Epithelial cell of esophagus (primary cell): ENCODE data around the gene PHF21B.

Experiments
- DNase-seq: peaks from one replicate; pipeline ENCODE4 v3.0.0; 2010; ENCODE audit warnings: low read depth
- H3K4me3 ChIP-seq: 2 replicates; pipeline ENCODE4 v1.5.1; 2011; ENCODE audit warnings: mild to moderate bottlenecking, low read length, control low read depth
- TF ChIP-seq, protein P1 (sequence below): IDR thresholded peaks from 2 replicates; pipeline ENCODE4 v1.5.1; 2011; ENCODE audit warnings: low read depth, mild to moderate bottlenecking, low read length, control low read depth, inconsistent platforms; ENCODE audit not compliant: insufficient read depth; ENCODE audit errors: missing control alignments

The PHF21B gene

DNA sequence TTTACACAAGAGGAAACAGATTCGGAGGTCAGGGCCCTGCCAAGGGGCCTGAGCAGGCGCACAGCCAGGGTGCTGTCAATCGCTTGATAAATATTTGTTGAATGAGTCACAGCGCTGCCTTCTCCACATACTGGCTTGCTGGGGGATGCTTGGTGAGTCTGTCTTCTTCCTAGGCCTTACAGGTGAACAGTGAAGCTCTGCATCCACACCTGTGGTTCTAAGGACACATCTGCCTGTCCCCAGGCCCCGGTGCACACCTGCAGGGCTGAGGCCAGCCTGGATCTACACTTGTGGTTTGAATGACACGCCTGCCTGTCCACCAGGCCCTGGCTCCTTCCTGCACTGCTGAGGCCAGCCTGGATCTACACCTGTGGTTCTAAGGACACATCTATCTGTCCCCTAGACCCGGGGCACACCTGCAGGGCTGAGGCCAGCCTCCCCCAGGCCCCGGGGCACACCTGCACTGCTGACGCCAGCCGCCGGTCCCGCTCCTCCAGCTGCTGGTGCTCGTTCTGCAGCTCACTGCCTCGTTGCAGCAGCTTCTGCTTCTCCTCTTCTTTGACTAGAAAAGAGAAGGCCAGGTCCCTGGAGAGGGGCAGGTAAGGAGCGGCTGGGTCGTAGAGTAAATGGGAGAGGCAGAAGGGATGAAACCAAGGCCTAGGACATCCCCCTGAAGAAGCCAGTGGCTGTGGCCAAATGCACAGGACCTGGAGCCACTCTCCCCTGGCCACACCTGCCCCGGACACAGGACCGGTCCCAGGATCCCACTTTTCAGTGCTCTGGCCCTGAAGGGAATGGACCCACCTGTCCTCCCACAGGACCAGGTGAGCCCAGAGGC lies 124.6 kb downstream of the PHF21B start:
- no peak for DNase-seq
- TF ChIP-seq, protein P1, sequence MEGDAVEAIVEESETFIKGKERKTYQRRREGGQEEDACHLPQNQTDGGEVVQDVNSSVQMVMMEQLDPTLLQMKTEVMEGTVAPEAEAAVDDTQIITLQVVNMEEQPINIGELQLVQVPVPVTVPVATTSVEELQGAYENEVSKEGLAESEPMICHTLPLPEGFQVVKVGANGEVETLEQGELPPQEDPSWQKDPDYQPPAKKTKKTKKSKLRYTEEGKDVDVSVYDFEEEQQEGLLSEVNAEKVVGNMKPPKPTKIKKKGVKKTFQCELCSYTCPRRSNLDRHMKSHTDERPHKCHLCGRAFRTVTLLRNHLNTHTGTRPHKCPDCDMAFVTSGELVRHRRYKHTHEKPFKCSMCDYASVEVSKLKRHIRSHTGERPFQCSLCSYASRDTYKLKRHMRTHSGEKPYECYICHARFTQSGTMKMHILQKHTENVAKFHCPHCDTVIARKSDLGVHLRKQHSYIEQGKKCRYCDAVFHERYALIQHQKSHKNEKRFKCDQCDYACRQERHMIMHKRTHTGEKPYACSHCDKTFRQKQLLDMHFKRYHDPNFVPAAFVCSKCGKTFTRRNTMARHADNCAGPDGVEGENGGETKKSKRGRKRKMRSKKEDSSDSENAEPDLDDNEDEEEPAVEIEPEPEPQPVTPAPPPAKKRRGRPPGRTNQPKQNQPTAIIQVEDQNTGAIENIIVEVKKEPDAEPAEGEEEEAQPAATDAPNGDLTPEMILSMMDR: no peak
- no peak overlapping the region for H3K4me3 ChIP-seq

DNA sequence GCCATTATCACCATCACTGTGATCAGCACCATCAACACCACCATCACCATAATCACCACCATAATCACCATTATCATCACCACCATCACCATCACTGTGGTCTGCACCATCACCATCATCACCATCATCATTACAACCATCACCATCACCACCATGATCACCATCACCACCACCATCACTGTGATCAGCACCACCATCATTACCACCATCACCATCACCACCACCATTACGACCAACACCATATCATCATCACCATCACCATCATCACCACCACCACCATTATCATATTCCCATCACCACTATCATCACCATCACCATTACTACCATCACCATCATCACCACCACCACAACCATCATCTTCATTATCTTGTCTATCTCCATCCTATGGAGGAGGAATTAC lies 125.2 kb downstream of the PHF21B start:
- no peak for DNase-seq
- no peak overlapping the region for H3K4me3 ChIP-seq
- TF ChIP-seq, protein P1: no peak

DNA sequence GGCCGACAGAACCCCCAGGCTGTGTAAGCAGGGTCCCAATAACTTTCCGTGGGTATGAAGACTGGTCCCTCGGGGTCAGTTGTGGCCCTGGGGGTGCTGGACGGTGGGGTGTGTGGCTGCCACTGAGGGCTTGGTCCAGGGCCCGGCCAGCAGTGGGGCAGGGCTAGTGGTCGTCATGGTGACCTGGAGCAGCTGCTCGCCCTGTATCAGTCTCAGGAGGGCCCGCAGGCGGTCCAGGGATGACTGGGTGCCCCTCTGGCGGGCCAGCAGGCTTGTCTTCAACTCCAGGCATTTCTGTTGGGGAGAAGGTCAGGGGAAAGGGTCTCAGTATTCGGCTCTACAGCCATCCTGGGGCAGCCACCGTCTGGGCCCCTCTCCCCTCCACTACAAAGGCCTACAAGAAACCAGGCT lies 126.8 kb downstream of the PHF21B start:
- DNase-seq: no peak
- TF ChIP-seq, protein P1: no peak
- H3K4me3 ChIP-seq: no peak overlapping the region

DNA sequence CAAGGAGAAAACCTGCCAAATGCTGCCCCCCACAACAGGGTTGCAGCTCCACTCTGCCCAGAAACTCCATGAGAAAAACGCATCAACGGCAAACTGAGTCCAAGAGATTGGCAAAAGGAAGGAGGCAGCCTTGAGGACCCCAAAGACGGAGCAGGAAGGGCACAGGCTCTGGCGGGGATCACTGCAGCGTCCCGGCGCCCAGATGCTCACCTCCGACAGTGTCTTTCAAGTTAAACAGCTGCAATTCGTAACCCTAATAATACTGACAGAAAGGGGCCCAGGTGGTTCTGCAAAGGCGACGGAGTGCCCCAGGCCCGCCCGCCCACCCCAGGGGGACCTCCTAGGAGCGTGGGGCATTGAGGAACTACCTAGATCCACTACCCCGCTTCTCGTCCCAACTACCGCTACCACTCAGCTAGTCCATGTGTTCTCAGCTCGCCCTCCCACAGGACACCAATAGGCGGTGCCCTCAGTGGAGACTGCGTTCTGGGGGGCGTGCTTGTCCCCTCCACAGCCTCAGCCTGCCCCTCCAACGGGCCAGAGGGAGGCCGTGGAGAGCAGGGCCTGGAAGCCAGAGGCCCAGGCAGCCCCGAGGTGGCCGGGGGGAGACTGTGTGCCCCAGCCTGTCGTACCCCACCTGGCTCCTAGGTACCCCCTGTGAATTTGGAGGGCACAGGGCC lies 127.4 kb downstream of the PHF21B start:
- no peak overlapping the region for H3K4me3 ChIP-seq
- DNase-seq: no peak
- TF ChIP-seq, protein P1: no peak

DNA sequence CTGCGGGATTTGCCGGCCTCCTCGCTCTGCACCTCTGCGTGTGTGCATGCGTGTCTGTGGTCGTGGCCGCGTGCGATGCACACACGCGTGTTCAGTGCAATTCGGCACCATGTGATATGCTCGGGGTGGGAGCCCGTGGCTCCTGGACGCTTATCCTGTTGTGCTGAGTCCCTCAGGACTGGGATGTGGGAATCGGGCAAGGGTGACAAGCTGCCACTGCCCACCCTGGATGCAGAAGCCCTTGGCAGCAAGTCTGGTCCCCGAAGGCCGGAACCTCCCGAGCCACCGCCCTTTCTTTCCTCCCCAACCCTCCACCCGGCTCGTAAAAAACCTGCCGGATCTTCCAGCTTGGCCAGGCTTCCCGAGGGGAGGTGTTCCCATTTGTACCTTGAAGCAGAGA lies 128.2 kb downstream of the PHF21B start:
- H3K4me3 ChIP-seq: no peak overlapping the region
- TF ChIP-seq, protein P1: no peak
- no peak for DNase-seq

DNA sequence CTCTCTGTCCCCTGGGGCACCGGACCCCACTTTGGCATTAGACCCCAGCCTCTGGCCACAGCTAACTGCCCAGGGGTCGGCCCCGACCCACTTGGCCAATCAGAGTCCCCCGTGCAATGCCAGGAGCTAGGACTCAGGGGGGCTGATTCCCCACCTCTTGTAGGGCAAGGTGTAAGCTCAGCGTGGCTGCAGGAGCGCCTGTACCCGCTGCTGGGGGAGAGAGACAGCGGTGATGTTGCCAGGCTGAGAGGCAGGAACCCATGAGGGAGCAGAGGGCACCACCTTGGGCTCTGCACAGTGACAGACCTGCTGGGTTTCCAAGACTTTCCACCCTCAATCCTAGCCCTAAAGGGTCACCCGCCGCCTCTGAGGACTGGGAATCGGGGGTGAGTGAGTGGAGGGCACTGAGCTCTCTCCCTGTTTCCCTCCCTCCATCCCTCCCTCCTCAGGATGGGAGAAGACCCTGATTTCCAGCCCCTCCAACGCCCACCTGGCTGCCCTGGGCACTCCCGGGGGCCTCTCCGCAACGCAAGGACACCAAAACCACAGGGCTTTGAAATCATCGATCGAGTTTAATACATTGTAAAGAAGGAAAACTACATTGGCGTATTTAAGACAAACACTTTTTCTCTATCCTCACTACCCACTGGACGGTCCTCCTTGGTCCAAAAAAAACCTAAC lies 129.1 kb downstream of the PHF21B start:
- TF ChIP-seq, protein P1: no peak
- DNase-seq: no peak
- no peak overlapping the region for H3K4me3 ChIP-seq
